Measurements from ENCODE around the gene CCDC124.

DNA sequence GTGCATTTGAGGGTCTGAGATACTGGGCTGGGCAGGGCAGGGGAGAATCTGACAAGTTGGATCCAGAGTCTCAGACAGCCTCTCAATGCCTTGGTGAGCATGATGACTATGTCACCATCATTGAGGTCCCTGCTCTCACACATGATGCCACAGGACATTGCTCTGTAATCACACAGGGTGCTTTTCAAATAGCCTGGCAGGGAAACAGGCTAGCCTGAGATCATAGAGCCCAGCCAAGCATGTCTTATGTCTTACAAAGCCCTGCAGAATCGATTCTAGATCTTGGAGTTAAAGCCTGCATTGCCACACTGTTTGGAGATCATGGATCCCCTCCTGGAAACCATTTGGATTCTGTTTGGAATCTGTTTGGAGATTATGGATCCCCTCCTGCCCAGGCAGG, 39.4 kb downstream of the CCDC124 start:
- TF ChIP-seq POLR2AphosphoS5 (IDR thresholded peaks at IDR 0.05) (no peak), POLR2A (IDR thresholded peaks at IDR 0.05) (no peak)
- TF ChIP-seq, protein P1, sequence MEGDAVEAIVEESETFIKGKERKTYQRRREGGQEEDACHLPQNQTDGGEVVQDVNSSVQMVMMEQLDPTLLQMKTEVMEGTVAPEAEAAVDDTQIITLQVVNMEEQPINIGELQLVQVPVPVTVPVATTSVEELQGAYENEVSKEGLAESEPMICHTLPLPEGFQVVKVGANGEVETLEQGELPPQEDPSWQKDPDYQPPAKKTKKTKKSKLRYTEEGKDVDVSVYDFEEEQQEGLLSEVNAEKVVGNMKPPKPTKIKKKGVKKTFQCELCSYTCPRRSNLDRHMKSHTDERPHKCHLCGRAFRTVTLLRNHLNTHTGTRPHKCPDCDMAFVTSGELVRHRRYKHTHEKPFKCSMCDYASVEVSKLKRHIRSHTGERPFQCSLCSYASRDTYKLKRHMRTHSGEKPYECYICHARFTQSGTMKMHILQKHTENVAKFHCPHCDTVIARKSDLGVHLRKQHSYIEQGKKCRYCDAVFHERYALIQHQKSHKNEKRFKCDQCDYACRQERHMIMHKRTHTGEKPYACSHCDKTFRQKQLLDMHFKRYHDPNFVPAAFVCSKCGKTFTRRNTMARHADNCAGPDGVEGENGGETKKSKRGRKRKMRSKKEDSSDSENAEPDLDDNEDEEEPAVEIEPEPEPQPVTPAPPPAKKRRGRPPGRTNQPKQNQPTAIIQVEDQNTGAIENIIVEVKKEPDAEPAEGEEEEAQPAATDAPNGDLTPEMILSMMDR (IDR thresholded peaks at IDR 0.05) = no peak

Data from breast epithelium (tissue), 3 donors.